Activated CD4-positive, alpha-beta T cell treated with anti-CD3 and anti-CD28 coated beads, Interleukin-2, amount 50 U/mL, for 1 hour (primary cell): ENCODE measurements around the gene OR5AN1.
"Not testable (repeated sequence)": the region's sequence is repeated elsewhere in the genome, so short reads cannot be mapped to it uniquely, and the experiment has no call there.

Source experiments
- DNase-seq: peaks from one replicate; pipeline ENCODE4 v3.0.0-alpha.2; 2020

The OR5AN1 gene

GRCh38 chr11:59358595-59358994, at the start of gene OR5AN1:
Gene OR5AN1 (plus strand): TSS chr11:59358895. CDS start chr11:59364459, 5,564 bp downstream.
- no peak for DNase-seq

- no peak for DNase-seq
These were observed 23.7 kb upstream of the OR5AN1 start for GRCh38 chr11:59335001-59335400.

- no peak for DNase-seq
These were observed 22.5 kb upstream of the OR5AN1 start for GRCh38 chr11:59336176-59336575.

- DNase-seq, result no peak
These were observed 21.8 kb upstream of the OR5AN1 start for GRCh38 chr11:59336931-59337330.

- not testable (repeated sequence) for DNase-seq
These were observed 9.0 kb upstream of the OR5AN1 start for GRCh38 chr11:59349657-59350056.

GRCh38 chr11:59355226-59355625, 3.5 kb upstream of the OR5AN1 start:
- DNase-seq, result no peak

GRCh38 chr11:59356561-59356960, 2.1 kb upstream of the OR5AN1 start:
- no peak for DNase-seq

GRCh38 chr11:59358020-59358419, 675 bp upstream of the OR5AN1 start:
- DNase-seq, result no peak

- no peak for DNase-seq
These were observed 6.7 kb downstream of the OR5AN1 start for GRCh38 chr11:59365232-59366018.

- no peak for DNase-seq
These were observed 9.7 kb downstream of the OR5AN1 start for GRCh38 chr11:59368238-59369022.

- not testable (repeated sequence) for DNase-seq
These were observed 13.6 kb downstream of the OR5AN1 start for GRCh38 chr11:59372324-59372723.

- no peak for DNase-seq
These were observed 21.8 kb downstream of the OR5AN1 start for GRCh38 chr11:59380263-59381059.

- no peak for DNase-seq
These were observed 35.5 kb downstream of the OR5AN1 start for GRCh38 chr11:59394186-59394585.

- no peak for DNase-seq
These were observed 42.0 kb downstream of the OR5AN1 start for GRCh38 chr11:59400461-59401261.

GRCh38 chr11:59401262-59401552, 42.5 kb downstream of the OR5AN1 start:
- DNase-seq, result no peak

- DNase-seq, result no peak
These were observed 44.9 kb downstream of the OR5AN1 start for GRCh38 chr11:59403546-59403945.

GRCh38 chr11:59413646-59414045, 55.0 kb downstream of the OR5AN1 start:
- DNase-seq, result no peak

- no peak for DNase-seq
These were observed 56.4 kb downstream of the OR5AN1 start for GRCh38 chr11:59415111-59415510.

GRCh38 chr11:59416613-59417012, 57.9 kb downstream of the OR5AN1 start:
- DNase-seq, result no peak

- no peak for DNase-seq
These were observed 58.3 kb downstream of the OR5AN1 start for GRCh38 chr11:59417023-59417422.

GRCh38 chr11:59418156-59418555, 59.5 kb downstream of the OR5AN1 start:
- DNase-seq, result no peak
